GM23338 (cell line): ENCODE results near the gene PDE1C. TPM values are rescaled to one million over a fixed set of nuclear protein-coding genes. Genes with fewer than 3 reads are reported as not detected.

Source experiments
- ATAC-seq: fragments of 200-7000 bp; cut with Tn5 transposase; 3 replicates; pipeline ENCODE4 v1.9.1; 2020
- DNase-seq: peaks from one replicate; pipeline ENCODE4 v3.0.0-alpha.2; 2015; ENCODE audit warnings: low spot score
- H2AFZ ChIP-seq: fragments of 200-600 bp; sonication (generic); 2 replicates; pipeline ENCODE4 v1.8.0; 2016; ENCODE audit warnings: antibody characterized with exemption, mild to moderate bottlenecking, moderate library complexity
- H3F3A ChIP-seq: fragments of 200-600 bp; sonication (generic); replicated peaks from 2 replicates; pipeline ENCODE4 v1.8.0; 2017; ENCODE audit warnings: antibody characterized with exemption, mixed run types, low read depth
- H3K27ac ChIP-seq: fragments of 200-600 bp; sonication (generic); 2 replicates; pipeline ENCODE4 v1.6.1; 2016; ENCODE audit warnings: low read depth
- H3K27me3 ChIP-seq: fragments of 200-600 bp; sonication (generic); 2 replicates; pipeline ENCODE4 v1.8.0; 2016; ENCODE audit warnings: mild to moderate bottlenecking, mixed run types, moderate library complexity; ENCODE audit not compliant: insufficient read depth
- H3K36me3 ChIP-seq: fragments of 200-600 bp; sonication (generic); 2 replicates; pipeline ENCODE4 v1.8.0; 2016; ENCODE audit warnings: mild to moderate bottlenecking; ENCODE audit not compliant: insufficient read depth
- H3K4me1 ChIP-seq: fragments of 200-600 bp; sonication (generic); 2 replicates; pipeline ENCODE4 v1.8.0; 2016; ENCODE audit warnings: mild to moderate bottlenecking, moderate library complexity; ENCODE audit not compliant: insufficient read depth
- H3K4me2 ChIP-seq: fragments of 200-600 bp; sonication (generic); 2 replicates; pipeline ENCODE4 v1.7.1; 2017; ENCODE audit warnings: mixed run types
- H3K4me3 ChIP-seq: fragments of 200-600 bp; sonication (generic); 2 replicates; pipeline ENCODE4 v1.6.1; 2016; ENCODE audit warnings: mixed run types
- H3K79me2 ChIP-seq: fragments of 200-600 bp; sonication (generic); replicated peaks from 2 replicates; pipeline ENCODE4 v1.8.0; 2017; ENCODE audit warnings: mild to moderate bottlenecking; ENCODE audit not compliant: insufficient read depth
- H3K9me2 ChIP-seq: fragments of 200-600 bp; sonication (generic); 2 replicates; pipeline ENCODE4 v1.8.0; 2017; ENCODE audit not compliant: insufficient read depth
- H4K20me1 ChIP-seq: fragments of 200-600 bp; sonication (generic); replicated peaks from 2 replicates; pipeline ENCODE4 v1.8.0; 2017; ENCODE audit warnings: mild to moderate bottlenecking; ENCODE audit not compliant: insufficient read depth
- H3K27ac Mint-ChIP-seq: 2 replicates; pipeline ENCODE4 v1.8.0; 2020; ENCODE audit warnings: inconsistent platforms, mild to moderate bottlenecking, moderate library complexity, mixed read lengths
- H3K27me3 Mint-ChIP-seq: 3 replicates; pipeline ENCODE4 v1.8.0; 2022; ENCODE audit warnings: low read depth, mild to moderate bottlenecking, moderate library complexity, mixed read lengths, inconsistent platforms; ENCODE audit not compliant: insufficient read depth, poor library complexity
- H3K36me3 Mint-ChIP-seq: 3 replicates; pipeline ENCODE4 v1.8.0; 2021; ENCODE audit warnings: low read depth, mild to moderate bottlenecking, inconsistent platforms, moderate library complexity, mixed read lengths
- H3K4me1 Mint-ChIP-seq: 3 replicates; pipeline ENCODE4 v1.8.0; 2020; ENCODE audit warnings: mild to moderate bottlenecking, inconsistent platforms, mixed read lengths
- H3K4me3 Mint-ChIP-seq: 3 replicates; pipeline ENCODE4 v1.8.0; 2021; ENCODE audit warnings: moderate library complexity, mild to moderate bottlenecking, inconsistent platforms, mixed read lengths
- H3K9me3 Mint-ChIP-seq: 3 replicates; pipeline ENCODE4 v1.8.0; 2020; ENCODE audit warnings: moderate library complexity, mild to moderate bottlenecking, inconsistent platforms, mixed read lengths
- CREB1 ChIP-seq: fragments of 250-450 bp; sonication (Bioruptor Pico); IDR thresholded peaks from 2 replicates; pipeline ENCODE4 v1.5.0; 2020; ENCODE audit warnings: low read depth, mild to moderate bottlenecking, moderate library complexity
- CTCF ChIP-seq, 2 experiments: fragments of 200-600 bp in 1 of 2; sonication (generic) in 1 of 2; conservative IDR thresholded peaks; 2 replicates each; pipeline versions ENCODE4 v1.5.1 to v1.6.1; 2016 to 2017; ENCODE audit warnings: antibody characterized with exemption in 2 of 2, low read depth in 2 of 2, mild to moderate bottlenecking in 2 of 2, moderate library complexity in 1 of 2
- ETS1 ChIP-seq: IDR thresholded peaks from 2 replicates; pipeline ENCODE4 v1.6.1; 2016; ENCODE audit warnings: antibody characterized with exemption
- EZH2 ChIP-seq: fragments of 200-600 bp; sonication (generic); IDR thresholded peaks from one replicate; pipeline ENCODE4 v1.8.0; 2017; ENCODE audit warnings: antibody characterized with exemption, mild to moderate bottlenecking, low read depth; ENCODE audit not compliant: unreplicated experiment
- EZH2phosphoT487 ChIP-seq: fragments of 200-600 bp; sonication (generic); IDR thresholded peaks from one replicate; pipeline ENCODE4 v1.8.1; 2018; ENCODE audit warnings: antibody characterized with exemption; ENCODE audit not compliant: unreplicated experiment
- JUNB ChIP-seq: IDR thresholded peaks from one replicate; pipeline ENCODE4 v1.6.1; 2016; ENCODE audit warnings: antibody characterized with exemption; ENCODE audit not compliant: unreplicated experiment
- NANOG ChIP-seq: IDR thresholded peaks from 2 replicates; pipeline ENCODE4 v1.6.1; 2016; ENCODE audit warnings: antibody characterized with exemption, borderline replicate concordance
- POLR2AphosphoS5 ChIP-seq: IDR thresholded peaks from 2 replicates; pipeline ENCODE4 v1.6.1; 2016; ENCODE audit warnings: antibody characterized with exemption, low read depth
- ZNF114 ChIP-seq: fragments of 250-450 bp; sonication (Bioruptor Pico); IDR thresholded peaks from 2 replicates; pipeline ENCODE4 v1.5.0; 2020; ENCODE audit warnings: mild to moderate bottlenecking, moderate library complexity
- ZNF331 ChIP-seq: fragments of 250-450 bp; sonication (Bioruptor Pico); IDR thresholded peaks from 2 replicates; pipeline ENCODE4 v1.5.0; 2020; ENCODE audit warnings: low read depth, mild to moderate bottlenecking, moderate library complexity
- ZNF462 ChIP-seq: fragments of 250-450 bp; sonication (Bioruptor Pico); IDR thresholded peaks from 2 replicates; pipeline ENCODE4 v1.5.0; 2020; ENCODE audit warnings: mild to moderate bottlenecking, moderate library complexity
- polyA plus RNA-seq: library from polyadenylated mRNA; unstranded; fragments of >200 nt; fragmentation: Nextera tagmentation; extraction: Ambion mirVana; gene quantifications from 2 replicates; pipeline ENCODE4 v1.2.1, GENCODE V29; 2016
- total RNA-seq: library from RNA; depleted of rRNA; stranded (reverse); fragments of >200 nt; shearing (Covaris generic); gene quantifications from 2 replicates; pipeline ENCODE4 v1.2.3, GENCODE V29; 2014

PDE1C gene
- total and polyA plus RNA-seq, 2 experiments from 2014 or later, result 0.28 TPM; not detected in 1

GRCh38 chr7:31815796-31816195, 254.4 kb downstream of the PDE1C start:
- H3K9me2 ChIP-seq, result no peaks in the 10 kb centered on the region
- H3K27ac ChIP-seq, result no peak overlapping the region
- peaks cover 10% of the 10 kb centered on the region for H3K4me1 ChIP-seq
- DNase-seq (no peak), ATAC-seq (no peak)
- H3F3A ChIP-seq, result no peaks in the 10 kb centered on the region
- no peak overlapping the region for H3K27ac Mint-ChIP-seq
- TF ChIP-seq ZNF114 (CRISPR knock-in tag), result no peak
- TF ChIP-seq POLR2AphosphoS5, result no peak
- TF ChIP-seq ZNF462 (CRISPR knock-in tag), result no peak
- no peak for TF ChIP-seq EZH2phosphoT487
- no peak for TF ChIP-seq CTCF (conservative IDR thresholded peaks at IDR 0.05; ENCODE audit: low read depth in 2 of 2)
- no peak for TF ChIP-seq ETS1
- no peak for TF ChIP-seq NANOG
- no peak for TF ChIP-seq CREB1 (CRISPR knock-in tag)
- no peak for TF ChIP-seq ZNF331 (CRISPR knock-in tag)
- no peak for TF ChIP-seq EZH2
- no peak for TF ChIP-seq JUNB
- H3K4me2 ChIP-seq, result no peak overlapping the region
- no peaks in the 10 kb centered on the region for H3K36me3 Mint-ChIP-seq
- H3K36me3 ChIP-seq, result no peaks in the 10 kb centered on the region
- no peaks in the 10 kb centered on the region for H3K27me3 Mint-ChIP-seq
- H3K4me3 Mint-ChIP-seq, result no peak overlapping the region
- no peak overlapping the region for H2AFZ ChIP-seq
- H3K4me3 ChIP-seq, result no peak overlapping the region
- no peaks in the 10 kb centered on the region for H3K79me2 ChIP-seq
- no peaks in the 10 kb centered on the region for H4K20me1 ChIP-seq
- no peaks in the 10 kb centered on the region for H3K9me3 Mint-ChIP-seq
- H3K4me1 Mint-ChIP-seq, result peaks cover 11% of the 10 kb centered on the region; the same call in 2 of the 3 replicates
- no peaks in the 10 kb centered on the region for H3K27me3 ChIP-seq
